ENCODE measurements around the gene ZNF48.

ZNF48 gene

DNA sequence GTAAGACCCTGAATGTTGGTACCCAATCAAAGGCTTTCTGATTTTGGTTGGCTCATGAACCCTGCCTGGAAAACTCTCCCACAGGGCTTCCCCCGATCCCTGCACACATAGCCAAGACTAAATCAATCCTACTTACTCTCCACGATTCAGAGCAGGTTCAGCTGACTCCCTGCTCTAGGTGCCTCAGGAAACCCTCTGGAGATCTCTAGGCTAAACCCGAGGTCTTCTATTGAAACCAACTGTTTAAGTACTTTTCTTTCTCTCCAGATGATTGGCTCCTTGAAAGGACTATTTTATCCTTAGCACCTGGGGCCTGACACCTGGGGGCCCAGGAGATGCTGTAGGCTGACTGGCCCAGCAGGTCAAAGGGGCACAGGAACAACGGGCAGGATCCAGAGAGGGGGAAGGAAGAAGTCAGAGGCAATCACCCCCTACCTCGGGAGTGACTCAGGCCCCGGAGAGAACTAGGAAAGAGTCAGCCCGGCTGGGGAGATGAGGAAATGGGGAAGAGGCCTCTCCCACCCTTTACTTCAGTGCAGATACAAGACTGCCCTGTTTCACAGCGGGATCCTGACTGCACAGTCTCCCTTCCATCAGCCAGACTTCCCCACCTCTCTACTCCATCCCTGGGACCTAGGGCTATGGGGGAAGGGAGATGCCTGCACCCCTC lies 27.0 kb upstream of the ZNF48 start:
- Mint-ChIP-seq H3K9me3 (no peaks in the 10 kb centered on the region), H3K27me3 (no peaks in the 10 kb centered on the region), H3K27ac (peak overlapping the region; percentile 81), H3K4me3 (peak overlapping the region; percentile 89), H3K36me3 (ENCODE audit: low read depth) (peaks cover 61% of the 10 kb centered on the region), H3K4me1 (ENCODE audit: low read depth) (peaks cover 54% of the 10 kb centered on the region)
- intact Hi-C loops (cut with micrococcal nuclease) = no loop called here

DNA sequence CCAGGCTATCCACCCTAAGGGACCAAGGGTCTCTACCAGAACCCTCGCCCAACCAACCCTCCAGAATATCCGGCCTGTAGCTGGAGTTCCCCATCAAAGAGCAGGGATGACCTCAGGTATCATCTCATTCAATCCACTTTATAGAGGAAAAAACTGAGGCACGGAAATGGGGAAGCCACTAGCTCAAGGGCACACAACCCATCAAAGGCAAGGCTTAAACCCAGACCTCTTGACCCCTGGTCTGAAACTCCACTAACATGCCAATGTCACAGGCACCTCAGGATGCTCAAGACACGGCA lies 26.5 kb upstream of the ZNF48 start:
- Mint-ChIP-seq H3K27ac (peak overlapping the region; percentile 81), H3K27me3 (no peaks in the 10 kb centered on the region), H3K9me3 (no peaks in the 10 kb centered on the region), H3K4me3 (peak overlapping the region; percentile 89), H3K4me1 (ENCODE audit: low read depth) (peaks cover 53% of the 10 kb centered on the region), H3K36me3 (ENCODE audit: low read depth) (peaks cover 57% of the 10 kb centered on the region)
- intact Hi-C loops (cut with micrococcal nuclease) = no loop called here

DNA sequence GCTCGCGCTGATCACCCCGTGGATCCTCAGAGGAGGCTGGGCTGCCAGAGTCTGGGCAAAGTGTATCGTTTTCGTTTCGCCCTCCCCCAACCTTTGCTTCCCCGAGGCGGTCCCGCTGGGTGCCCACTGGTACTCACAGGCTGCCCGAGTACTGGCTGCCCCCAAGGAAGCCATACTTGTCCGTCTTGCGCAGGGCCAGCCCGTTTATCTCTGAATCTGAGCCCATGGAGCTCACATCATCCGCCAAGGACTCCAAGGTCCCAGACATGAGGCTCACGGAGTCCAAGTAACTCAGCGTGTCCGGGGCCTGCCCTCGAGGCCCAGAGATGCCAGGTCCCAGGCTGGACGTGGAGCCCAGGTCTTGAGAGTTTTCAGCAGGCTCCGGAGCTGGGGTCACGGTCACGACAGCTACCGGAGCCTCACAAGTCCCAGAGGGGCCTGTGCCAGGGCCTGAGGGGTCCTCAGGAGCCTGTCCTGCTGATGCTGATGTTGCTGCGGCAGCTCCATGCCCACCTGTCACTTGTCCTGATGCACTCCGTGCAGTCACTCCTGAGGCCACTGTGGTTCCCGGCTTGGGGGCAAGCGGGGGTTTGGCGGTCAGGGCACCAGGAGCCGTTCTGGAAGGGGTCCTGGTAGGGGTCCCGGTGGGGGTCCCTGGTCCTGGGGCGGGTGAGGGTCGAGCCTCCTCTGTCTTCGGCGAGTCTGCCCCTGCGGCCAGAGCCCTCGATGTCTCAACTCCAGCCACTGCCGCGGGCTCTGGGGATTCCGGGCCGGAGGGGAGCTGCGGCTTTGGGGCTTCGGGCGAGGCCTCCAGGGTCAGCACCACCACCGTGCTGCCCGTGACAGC lies 25.9 kb upstream of the ZNF48 start:
- peak overlapping the region; percentile 81 for H3K27ac Mint-ChIP-seq
- peak overlapping the region; percentile 89 for H3K4me3 Mint-ChIP-seq
- no peaks in the 10 kb centered on the region for H3K9me3 Mint-ChIP-seq
- no peaks in the 10 kb centered on the region for H3K27me3 Mint-ChIP-seq
- H3K36me3 Mint-ChIP-seq (ENCODE audit: low read depth) = peaks cover 51% of the 10 kb centered on the region
- intact Hi-C loops (cut with micrococcal nuclease) = no loop called here
- H3K4me1 Mint-ChIP-seq (ENCODE audit: low read depth) = peaks cover 53% of the 10 kb centered on the region

DNA sequence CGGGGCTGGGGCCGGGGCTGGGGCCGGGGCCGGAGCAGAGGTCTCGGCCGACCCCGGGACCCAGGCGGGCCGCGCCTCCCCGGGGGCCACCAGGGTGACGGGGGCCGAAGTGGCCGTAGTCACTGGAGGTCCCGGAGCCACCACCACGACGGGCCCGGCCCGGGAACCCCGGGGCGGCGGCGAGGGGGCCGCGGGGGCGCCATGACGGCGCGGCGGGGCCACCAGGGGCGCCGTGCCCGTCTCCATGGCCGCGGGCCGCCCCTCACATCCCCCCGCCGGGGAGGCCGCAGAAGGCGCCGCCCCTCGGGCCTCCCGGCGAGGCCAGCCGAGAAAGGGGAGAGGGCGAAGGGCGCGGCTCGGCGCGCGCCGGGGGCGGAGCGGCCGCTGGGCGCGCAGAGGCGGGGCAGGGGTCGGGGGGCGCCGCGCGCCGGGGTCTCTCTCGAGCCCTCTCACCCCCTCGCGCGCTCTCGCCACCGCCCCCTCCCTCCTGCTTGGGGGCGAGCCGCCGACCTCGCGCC lies 25.2 kb upstream of the ZNF48 start:
- Mint-ChIP-seq H3K4me1 (ENCODE audit: low read depth) (peaks cover 49% of the 10 kb centered on the region), H3K27me3 (no peaks in the 10 kb centered on the region), H3K36me3 (ENCODE audit: low read depth) (peaks cover 44% of the 10 kb centered on the region), H3K27ac (peak overlapping the region; percentile 97), H3K9me3 (no peaks in the 10 kb centered on the region), H3K4me3 (peak overlapping the region; percentile 89)
- intact Hi-C loops (cut with micrococcal nuclease) = loop anchor here (1.0 to 5.0 kb wide), 4 partner anchors 8 to 37 kb away; partner anchors contain the start of genes CD2BP2 and ZNF771

DNA sequence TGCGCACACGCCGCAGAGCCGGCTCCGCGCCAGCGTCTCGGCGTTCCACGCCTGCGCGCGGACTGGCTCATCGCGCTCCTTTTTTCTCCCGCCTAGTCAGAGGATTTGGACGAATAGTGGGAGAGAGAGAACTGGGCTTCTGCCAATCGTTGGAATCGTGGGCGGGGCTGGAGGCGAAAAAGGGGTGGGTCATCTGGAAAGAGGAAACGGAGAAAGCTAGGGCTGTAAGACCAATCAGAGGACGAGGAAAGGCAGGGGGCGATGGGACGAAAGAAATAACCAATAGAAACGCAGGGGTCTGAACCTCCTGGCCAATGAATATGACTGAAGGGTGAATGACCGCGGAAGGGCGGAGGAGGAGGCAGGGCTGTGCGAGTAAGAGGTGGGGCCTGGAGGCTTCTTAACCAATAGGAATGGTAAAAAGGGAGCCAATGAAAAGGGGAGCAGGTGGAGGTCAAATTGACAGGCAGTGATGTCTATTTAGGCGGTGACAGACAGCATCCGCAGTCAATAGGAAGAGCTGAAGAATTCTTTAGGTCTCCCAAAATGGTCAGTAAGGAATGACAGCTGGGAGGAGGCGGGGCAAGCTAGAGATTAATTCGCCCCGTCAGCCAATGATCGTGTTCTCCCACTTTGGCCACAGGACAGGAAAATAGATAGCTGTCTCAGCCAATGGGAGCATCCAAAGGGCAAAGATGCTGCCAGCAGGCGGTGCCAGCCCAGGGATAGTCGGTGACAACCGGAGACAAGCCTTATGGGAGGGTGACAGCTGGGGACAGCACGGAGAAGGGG lies 24.6 kb upstream of the ZNF48 start, which contains the start of gene TBC1D10B:
TSS of gene TBC1D10B (minus strand) at position 39 of the 792 bp plus-strand sequence. CDS start 311 bp downstream, outside the sequence.
- H3K27ac Mint-ChIP-seq = peak within 1 kb of the TSS; percentile 97
- no peaks in the 10 kb centered on the region for H3K9me3 Mint-ChIP-seq
- H3K4me3 Mint-ChIP-seq = peak within 1 kb of the TSS; percentile 89
- peaks cover 42% of the 10 kb centered on the region for H3K4me1 Mint-ChIP-seq (ENCODE audit: low read depth)
- intact Hi-C loops (cut with micrococcal nuclease) = loop anchor here (1.0 to 5.0 kb wide), 4 partner anchors 8 to 37 kb away; partner anchors contain the start of genes CD2BP2 and ZNF771
- H3K36me3 Mint-ChIP-seq (ENCODE audit: low read depth) = peaks cover 38% of the 10 kb centered on the region
- H3K27me3 Mint-ChIP-seq = no peaks in the 10 kb centered on the region

DNA sequence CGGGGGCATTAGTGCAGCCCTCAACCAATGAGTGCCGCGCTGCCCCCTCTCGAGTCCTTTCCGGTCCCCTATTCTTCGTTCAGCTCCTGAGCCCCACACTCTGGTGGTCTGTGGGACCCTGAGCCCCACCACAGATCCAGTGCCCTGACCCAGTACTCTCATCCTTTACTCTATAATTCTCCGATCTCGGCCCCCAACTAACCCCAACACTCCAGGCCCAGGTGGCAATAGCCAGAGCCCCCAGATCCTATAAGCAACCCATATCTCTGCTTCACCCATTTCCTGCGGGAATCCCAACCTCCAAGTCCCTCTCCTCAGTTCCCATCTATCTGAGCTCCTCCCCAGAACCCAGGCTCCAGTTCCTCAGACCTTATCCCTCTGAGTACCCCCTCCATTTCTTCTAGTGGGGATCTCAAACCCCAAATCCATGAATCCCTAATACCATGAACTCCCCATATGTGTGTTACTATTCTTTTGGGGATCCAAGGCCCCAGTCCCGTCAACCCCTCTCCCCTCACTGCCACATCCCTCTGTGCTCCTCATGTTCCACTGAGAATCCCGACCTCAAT lies 23.9 kb upstream of the ZNF48 start:
- Mint-ChIP-seq H3K27me3 (no peaks in the 10 kb centered on the region), H3K4me1 (ENCODE audit: low read depth) (peaks cover 42% of the 10 kb centered on the region), H3K9me3 (no peaks in the 10 kb centered on the region), H3K4me3 (peak overlapping the region; percentile 79), H3K27ac (peak overlapping the region; percentile 97), H3K36me3 (ENCODE audit: low read depth) (peaks cover 31% of the 10 kb centered on the region)
- intact Hi-C loops (cut with micrococcal nuclease) = loop anchor here (2.0 to 5.0 kb wide), 3 partner anchors 17 to 37 kb away; partner anchors contain the start of genes CD2BP2 and ZNF771

DNA sequence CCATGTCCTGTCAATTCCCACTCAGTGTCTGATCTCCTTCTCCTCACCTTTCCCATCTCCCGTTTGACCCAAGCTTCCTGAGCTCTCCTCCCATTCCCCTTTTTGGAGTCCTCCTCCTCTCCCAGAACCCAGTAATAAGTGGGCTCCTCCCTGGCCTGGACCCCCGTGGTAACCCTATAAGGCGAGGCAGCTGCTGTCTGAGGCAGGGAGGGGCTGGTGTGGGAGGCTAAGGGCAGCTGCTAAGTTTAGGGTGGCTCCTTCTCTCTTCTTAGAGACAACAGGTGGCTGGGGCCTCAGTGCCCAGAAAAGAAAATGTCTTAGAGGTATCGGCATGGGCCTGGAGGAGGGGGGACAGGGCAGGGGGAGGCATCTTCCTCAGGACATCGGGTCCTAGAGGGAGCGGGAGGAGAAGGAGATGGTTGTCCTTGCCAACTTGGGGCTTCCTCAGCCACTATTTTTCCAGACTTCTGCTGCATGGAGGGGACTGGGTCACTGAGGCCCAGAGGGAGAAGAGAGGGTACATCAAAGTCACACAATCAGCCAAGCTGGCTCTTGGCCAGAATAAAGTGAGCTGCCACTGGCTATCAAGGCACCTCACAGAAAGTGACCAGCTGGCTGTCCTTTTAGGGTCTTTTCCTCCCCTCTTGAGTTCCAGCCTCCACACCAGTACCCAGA lies 23.0 kb upstream of the ZNF48 start:
- Mint-ChIP-seq H3K27ac (peak overlapping the region; percentile 97), H3K9me3 (no peaks in the 10 kb centered on the region)
- intact Hi-C loops (cut with micrococcal nuclease) = loop anchor here (5.0 kb wide), 1 partner anchor 35 kb away; the partner anchor contains the start of gene ZNF771

DNA sequence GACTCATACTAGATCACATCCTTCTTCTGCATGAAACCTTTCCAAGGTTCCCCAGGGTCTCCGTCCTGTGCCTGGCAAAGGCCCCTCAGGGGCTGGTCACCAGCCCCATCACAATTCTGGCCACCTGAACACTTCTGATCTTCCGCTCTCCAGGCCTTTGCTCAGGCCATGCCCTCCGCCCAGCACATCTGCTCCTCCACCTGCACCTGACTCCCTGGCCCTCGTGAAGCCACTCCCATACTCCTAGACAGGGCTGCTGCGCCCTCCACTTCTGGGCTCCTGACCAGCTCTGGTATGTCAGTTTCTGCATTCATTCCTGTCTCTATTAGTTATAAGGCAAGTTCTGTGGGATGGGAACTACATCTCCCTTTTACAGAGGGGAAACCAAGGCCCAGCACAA lies 22.5 kb upstream of the ZNF48 start:
- Mint-ChIP-seq H3K27ac (peak overlapping the region; percentile 38), H3K4me3 (no peak overlapping the region), H3K4me1 (ENCODE audit: low read depth) (peaks cover 37% of the 10 kb centered on the region), H3K9me3 (no peaks in the 10 kb centered on the region), H3K36me3 (ENCODE audit: low read depth) (peaks cover 18% of the 10 kb centered on the region), H3K27me3 (no peaks in the 10 kb centered on the region)
- intact Hi-C loops (cut with micrococcal nuclease) = loop anchor here (5.0 kb wide), 1 partner anchor 35 kb away; the partner anchor contains the start of gene ZNF771

More for the DNA sequence above, 23.0 kb upstream of the ZNF48 start:
- Mint-ChIP-seq H3K27me3 (no peaks in the 10 kb centered on the region), H3K4me1 (ENCODE audit: low read depth) (peaks cover 38% of the 10 kb centered on the region), H3K36me3 (ENCODE audit: low read depth) (peaks cover 23% of the 10 kb centered on the region), H3K4me3 (peak overlapping the region; percentile 0)

DNA sequence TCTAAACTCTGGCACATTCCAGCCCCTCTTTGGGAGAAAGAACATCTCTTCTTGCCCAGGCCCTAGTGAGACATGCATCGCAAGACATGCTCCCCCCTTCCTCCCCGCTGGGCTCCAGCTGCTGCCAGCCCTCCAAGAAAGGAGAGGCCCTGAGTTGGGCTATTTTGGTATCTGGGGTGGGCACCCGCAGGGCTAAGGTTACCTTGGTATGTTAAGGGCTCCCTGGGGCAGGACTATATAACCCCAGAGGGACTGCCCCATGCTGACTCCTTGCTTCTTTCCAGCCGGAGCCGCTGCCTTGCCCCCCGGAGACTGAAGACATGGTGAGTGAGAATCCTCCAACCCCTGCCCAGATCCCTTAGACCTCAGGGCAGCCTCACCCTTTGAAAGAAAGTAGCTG lies 20.7 kb upstream of the ZNF48 start, which contains the start of gene MYL11:
TSS of gene MYL11 (plus strand) at position 265 of the 400 bp plus-strand sequence. CDS start at position 321, 56 bp downstream.
- Mint-ChIP-seq H3K27me3 (no peaks in the 10 kb centered on the region), H3K9me3 (no peaks in the 10 kb centered on the region), H3K27ac (peak within 1 kb of the TSS; percentile 100), H3K4me3 (no peak within 1 kb of the TSS), H3K36me3 (ENCODE audit: low read depth) (peaks cover 11% of the 10 kb centered on the region), H3K4me1 (ENCODE audit: low read depth) (peaks cover 34% of the 10 kb centered on the region)
- intact Hi-C loops (cut with micrococcal nuclease) = loop anchor here (5.0 kb wide), 1 partner anchor 33 kb away; the partner anchor contains the start of gene ZNF771

DNA sequence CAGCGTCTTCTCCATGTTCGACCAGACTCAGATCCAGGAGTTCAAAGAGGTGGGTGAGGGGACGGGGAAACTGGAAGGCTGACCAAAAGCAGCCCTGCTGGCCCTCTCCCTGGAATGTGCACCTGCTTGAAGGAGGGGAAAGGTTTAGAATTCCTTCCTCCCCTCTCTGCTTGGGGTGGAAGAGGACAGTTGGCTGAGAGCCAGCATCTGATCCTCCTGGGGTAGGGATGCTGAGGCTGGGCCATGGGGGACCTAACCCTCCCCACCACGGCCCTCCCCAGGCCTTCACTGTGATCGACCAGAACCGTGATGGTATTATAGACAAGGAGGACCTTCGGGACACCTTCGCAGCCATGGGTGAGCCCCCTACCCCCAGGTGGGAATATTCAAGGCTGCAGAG lies 19.4 kb upstream of the ZNF48 start:
- H3K4me1 Mint-ChIP-seq (ENCODE audit: low read depth) = peaks cover 43% of the 10 kb centered on the region
- H3K4me3 Mint-ChIP-seq = no peak overlapping the region
- no peaks in the 10 kb centered on the region for H3K9me3 Mint-ChIP-seq
- H3K36me3 Mint-ChIP-seq (ENCODE audit: low read depth) = peaks cover 10% of the 10 kb centered on the region
- intact Hi-C loops (cut with micrococcal nuclease) = no loop called here
- no peaks in the 10 kb centered on the region for H3K27me3 Mint-ChIP-seq
- H3K27ac Mint-ChIP-seq = peak overlapping the region; percentile 100

DNA sequence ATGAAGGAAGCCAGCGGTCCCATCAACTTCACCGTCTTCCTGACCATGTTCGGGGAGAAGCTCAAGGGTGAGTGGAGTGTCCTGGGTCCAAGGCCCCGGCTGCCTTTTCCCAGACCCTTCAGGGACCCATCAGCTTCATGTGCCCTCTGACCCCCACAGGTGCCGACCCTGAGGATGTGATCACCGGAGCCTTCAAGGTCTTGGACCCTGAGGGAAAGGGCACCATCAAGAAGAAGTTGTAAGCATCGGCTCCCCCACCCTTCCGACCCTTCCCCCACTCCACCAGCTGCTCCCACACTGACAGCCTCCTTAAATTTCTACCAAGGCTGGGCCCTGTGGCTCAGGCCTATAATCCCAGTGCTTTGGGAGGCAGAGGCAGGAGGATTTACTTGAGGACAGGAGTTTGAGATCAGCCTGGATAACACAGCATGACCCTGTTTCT lies 18.7 kb upstream of the ZNF48 start:
- no peak overlapping the region for H3K4me3 Mint-ChIP-seq
- H3K27me3 Mint-ChIP-seq = no peaks in the 10 kb centered on the region
- peaks cover 10% of the 10 kb centered on the region for H3K36me3 Mint-ChIP-seq (ENCODE audit: low read depth)
- no peaks in the 10 kb centered on the region for H3K9me3 Mint-ChIP-seq
- peak overlapping the region; percentile 100 for H3K27ac Mint-ChIP-seq
- peaks cover 44% of the 10 kb centered on the region for H3K4me1 Mint-ChIP-seq (ENCODE audit: low read depth)
- intact Hi-C loops (cut with micrococcal nuclease) = no loop called here

DNA sequence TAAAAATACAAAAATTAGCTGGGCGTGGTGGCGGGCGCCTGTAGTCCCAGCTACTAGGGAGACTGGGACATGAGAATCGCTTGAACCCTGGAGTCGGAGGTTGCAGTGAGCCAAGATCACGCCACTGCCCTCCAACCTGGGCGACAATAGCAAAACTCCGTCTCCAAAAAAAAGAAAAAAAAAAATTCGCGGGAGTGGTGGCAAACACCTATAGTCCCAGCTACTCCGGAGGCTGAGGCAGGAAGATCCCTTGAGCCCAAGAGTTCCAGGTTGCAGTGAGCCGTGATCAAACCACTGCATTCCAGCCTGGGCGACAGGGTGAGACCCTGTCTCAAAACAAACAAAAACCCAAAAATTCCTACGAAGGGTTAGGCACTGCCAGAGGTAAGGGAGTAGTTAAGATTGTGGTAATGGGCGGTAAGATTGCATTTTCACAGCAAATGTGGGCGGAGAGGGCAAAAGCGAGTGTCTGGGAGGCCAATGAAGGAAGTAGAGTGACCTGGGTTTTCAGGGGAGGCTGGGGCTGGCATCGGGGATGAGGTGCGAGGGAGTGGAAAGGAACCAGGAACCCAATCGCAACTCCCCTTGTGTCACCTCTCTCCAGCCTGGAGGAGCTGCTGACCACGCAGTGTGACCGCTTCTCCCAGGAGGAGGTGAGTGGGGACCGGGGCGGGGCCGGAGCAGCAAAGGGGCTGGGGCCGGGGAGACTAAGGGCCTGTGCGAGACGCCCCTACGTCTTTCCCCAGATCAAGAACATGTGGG lies 18.0 kb upstream of the ZNF48 start:
- peak overlapping the region; percentile 88 for H3K4me3 Mint-ChIP-seq
- H3K27me3 Mint-ChIP-seq = peaks cover 1% of the 10 kb centered on the region
- peaks cover 41% of the 10 kb centered on the region for H3K4me1 Mint-ChIP-seq (ENCODE audit: low read depth)
- intact Hi-C loops (cut with micrococcal nuclease) = no loop called here
- peak overlapping the region; percentile 100 for H3K27ac Mint-ChIP-seq
- H3K36me3 Mint-ChIP-seq (ENCODE audit: low read depth) = peaks cover 10% of the 10 kb centered on the region
- no peaks in the 10 kb centered on the region for H3K9me3 Mint-ChIP-seq

Measured in dendritic cell treated with granulocyte-macrophage colony-stimulating factor and Interleukin-4, amounts not matched to agents 40 ng/mL and 50 ng/mL, for 4 days (primary cell).